HepG2 (cell line): ENCODE results near the gene FLVCR1. TPM values are rescaled to one million over a fixed set of nuclear protein-coding genes. Genes with fewer than 3 reads are reported as not detected.

ENCODE experiments used
- AGO2 ChIP-seq: fragments of 200-400 bp; formaldehyde crosslinking; optimal IDR thresholded peaks from 2 replicates; pipeline ENCODE3; 2017; ENCODE audit warnings: mild to moderate bottlenecking, low read depth, low read length, moderate library complexity
- CSRNP1 ChIP-seq: sonication (generic); formaldehyde crosslinking; IDR thresholded peaks from 2 replicates; pipeline ENCODE4 v1.8.1; 2023; ENCODE audit warnings: mild to moderate bottlenecking, missing genetic modification reagents
- ELF3 ChIP-seq: IDR thresholded peaks from 2 replicates; pipeline ENCODE4 v1.6.1; 2016; ENCODE audit warnings: missing genetic modification reagents, missing compliant biosample characterization
- FOXA1 ChIP-seq, 2 experiments: fragments of 450-650 bp in 1 of 2; sonication (generic) in 1 of 2; formaldehyde crosslinking in 1 of 2; IDR thresholded peaks; 2 replicates each; pipeline versions ENCODE4 v1.4.0 to v1.6.1; 2016 to 2020; ENCODE audit warnings: missing genetic modification reagents in 1 of 2
- GPBP1L1 ChIP-seq: sonication (generic); formaldehyde crosslinking; IDR thresholded peaks from 2 replicates; pipeline ENCODE4 v1.5.0; 2020; ENCODE audit warnings: mild to moderate bottlenecking, missing genetic modification reagents
- GZF1 ChIP-seq: sonication (generic); formaldehyde crosslinking; IDR thresholded peaks from 2 replicates; pipeline ENCODE4 v1.5.1; 2020; ENCODE audit warnings: mild to moderate bottlenecking, missing genetic modification reagents
- HNRNPLL ChIP-seq: fragments of 200-400 bp; formaldehyde crosslinking; IDR thresholded peaks from 2 replicates; pipeline ENCODE4 v1.6.1; 2017; ENCODE audit warnings: mild to moderate bottlenecking, low read depth, low read length; ENCODE audit not compliant: poor library complexity, severe bottlenecking
- JUNB ChIP-seq: sonication (generic); formaldehyde crosslinking; IDR thresholded peaks from 2 replicates; pipeline ENCODE4 v1.8.0; 2022; ENCODE audit warnings: missing genetic modification reagents, mild to moderate bottlenecking, borderline replicate concordance
- MZF1 ChIP-seq: sonication (generic); formaldehyde crosslinking; IDR thresholded peaks from 2 replicates; pipeline ENCODE4 v1.8.1; 2023; ENCODE audit warnings: mild to moderate bottlenecking, missing genetic modification reagents, borderline replicate concordance
- NFKB2 ChIP-seq: sonication (generic); formaldehyde crosslinking; IDR thresholded peaks from 2 replicates; pipeline ENCODE4 v1.4.0; 2020; ENCODE audit warnings: missing genetic modification reagents, borderline replicate concordance
- RFX3 ChIP-seq: IDR thresholded peaks from 2 replicates; pipeline ENCODE4 v1.6.1; 2016; ENCODE audit warnings: missing biosample characterization, missing genetic modification reagents
- SAP130 ChIP-seq: IDR thresholded peaks from 2 replicates; pipeline ENCODE4 v1.6.1; 2016; ENCODE audit warnings: low read depth
- SETDB1 ChIP-seq: sonication (generic); formaldehyde crosslinking; IDR thresholded peaks from 2 replicates; pipeline ENCODE4 v1.5.1; 2020; ENCODE audit warnings: missing genetic modification reagents, mild to moderate bottlenecking, borderline replicate concordance
- SRF ChIP-seq: IDR thresholded peaks from 2 replicates; pipeline ENCODE4 v1.6.1; 2011; ENCODE audit warnings: mild to moderate bottlenecking, low read depth, low read length, moderate library complexity
- TSC22D2 ChIP-seq: sonication (generic); formaldehyde crosslinking; IDR thresholded peaks from 2 replicates; pipeline ENCODE4 v1.5.1; 2020; ENCODE audit warnings: missing genetic modification reagents, mild to moderate bottlenecking, borderline replicate concordance
- ZBTB2 ChIP-seq: sonication (generic); formaldehyde crosslinking; IDR thresholded peaks from 2 replicates; pipeline ENCODE4 v1.8.0; 2022; ENCODE audit warnings: low read depth, missing genetic modification reagents
- ZNF460 ChIP-seq: sonication (generic); formaldehyde crosslinking; IDR thresholded peaks from 2 replicates; pipeline ENCODE4 v1.5.1; 2020; ENCODE audit warnings: missing genetic modification reagents, mild to moderate bottlenecking, borderline replicate concordance
- ZNF496 ChIP-seq: sonication (generic); formaldehyde crosslinking; IDR thresholded peaks from 2 replicates; pipeline ENCODE4 v1.8.1; 2023; ENCODE audit warnings: mild to moderate bottlenecking, moderate library complexity, missing genetic modification reagents; ENCODE audit not compliant: insufficient replicate concordance
- ZNF562 ChIP-seq: sonication (generic); formaldehyde crosslinking; IDR thresholded peaks from 2 replicates; pipeline ENCODE4 v1.8.0; 2022; ENCODE audit warnings: missing genetic modification reagents, borderline replicate concordance
- ZNF768 ChIP-seq: sonication (generic); formaldehyde crosslinking; IDR thresholded peaks from 2 replicates; pipeline ENCODE4 v1.4.0; 2020; ENCODE audit warnings: missing genetic modification reagents
- ZNF816 ChIP-seq: sonication (generic); formaldehyde crosslinking; IDR thresholded peaks from 2 replicates; pipeline ENCODE4 v1.8.0; 2022; ENCODE audit warnings: missing genetic modification reagents, mild to moderate bottlenecking, borderline replicate concordance
- polyA plus RNA-seq, 8 experiments: library from polyadenylated mRNA; depleted of rRNA in 3 of 8; stranded (reverse) in 7 of 8; unstranded in 1 of 8; fragments of >200 nt; fragmentation: Illumina TruSeq in 4 of 8; extraction: Trizol in 4 of 8; gene quantifications; 2 replicates each; pipeline versions ENCODE4 v1.2.1 to v1.2.3, GENCODE V29; 2011 to 2016; ENCODE audit warnings: low read depth in 4 of 8, missing spikeins in 1 of 8, mixed read lengths in 1 of 8; ENCODE audit not compliant: insufficient read depth in 1 of 8
- total RNA-seq, 5 experiments: library from RNA; depleted of rRNA; stranded (reverse); fragments of >200 nt; fragmentation: Illumina TruSeq; extraction: Trizol; gene quantifications; 2 replicates each; pipeline ENCODE4 v1.2.3, GENCODE V29; 2016; ENCODE audit warnings: low read depth in 1 of 5
- TF ChIP-seq, protein P1 (sequence below): sonication (generic); formaldehyde crosslinking; conservative IDR thresholded peaks from 2 replicates; pipeline ENCODE4 v1.8.1; 2023; ENCODE audit warnings: missing genetic modification reagents

FLVCR1 gene
- total and polyA plus RNA-seq, 2 of the 13 experiments (the other 11 are each of a cell fraction or from before 2014, with no cell fraction given): 14.8 to 39.8 TPM

- TF ChIP-seq MZF1 (CRISPR knock-in tag): no peak
- no peak for TF ChIP-seq ZNF816 (CRISPR knock-in tag)
- no peak for TF ChIP-seq ZNF496 (CRISPR knock-in tag)
- TF ChIP-seq SETDB1 (CRISPR knock-in tag): no peak
- TF ChIP-seq GZF1: 0 out of 2 replicates have a peak, but pooled peaks have one; percentile 1
- TF ChIP-seq HNRNPLL: peak; percentile 87
- TF ChIP-seq GPBP1L1: no peak
- no peak for TF ChIP-seq ZNF562
- TF ChIP-seq SRF: no peak
- TF ChIP-seq TSC22D2 (CRISPR knock-in tag): no peak
- TF ChIP-seq FOXA1 (IDR thresholded peaks at IDR 0.05): no peak
- TF ChIP-seq FOXA1 (CRISPR knock-in tag; IDR thresholded peaks at IDR 0.05): no peak
- no peak for TF ChIP-seq ZNF460 (CRISPR knock-in tag)
- TF ChIP-seq, protein P1, sequence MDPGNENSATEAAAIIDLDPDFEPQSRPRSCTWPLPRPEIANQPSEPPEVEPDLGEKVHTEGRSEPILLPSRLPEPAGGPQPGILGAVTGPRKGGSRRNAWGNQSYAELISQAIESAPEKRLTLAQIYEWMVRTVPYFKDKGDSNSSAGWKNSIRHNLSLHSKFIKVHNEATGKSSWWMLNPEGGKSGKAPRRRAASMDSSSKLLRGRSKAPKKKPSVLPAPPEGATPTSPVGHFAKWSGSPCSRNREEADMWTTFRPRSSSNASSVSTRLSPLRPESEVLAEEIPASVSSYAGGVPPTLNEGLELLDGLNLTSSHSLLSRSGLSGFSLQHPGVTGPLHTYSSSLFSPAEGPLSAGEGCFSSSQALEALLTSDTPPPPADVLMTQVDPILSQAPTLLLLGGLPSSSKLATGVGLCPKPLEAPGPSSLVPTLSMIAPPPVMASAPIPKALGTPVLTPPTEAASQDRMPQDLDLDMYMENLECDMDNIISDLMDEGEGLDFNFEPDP: no peak
- peak; percentile 84 for TF ChIP-seq SAP130
- no peak for TF ChIP-seq RFX3 (CRISPR knock-in tag)
- TF ChIP-seq ELF3: peak; percentile 51; the same call in 1 of the 2 replicates
- TF ChIP-seq ZNF768 (CRISPR knock-in tag): no peak
- no peak for TF ChIP-seq JUNB (CRISPR knock-in tag)
- no peak for TF ChIP-seq NFKB2 (CRISPR knock-in tag)
- TF ChIP-seq ZBTB2 (CRISPR knock-in tag): 0 out of 2 replicates have a peak, but pooled peaks have one; percentile 47
- TF ChIP-seq CSRNP1 (CRISPR knock-in tag): no peak
- TF ChIP-seq AGO2: no peak
Measured at GRCh38 chr1:212857992-212858460, at the start of gene FLVCR1 (continued).
